Fibroblast of lung (primary cell): Measurements from ENCODE around the gene MRM3.
"Not testable (repeated sequence)": the region's sequence is repeated elsewhere in the genome, so short reads cannot be mapped to it uniquely, and the experiment has no call there.

ENCODE experiments used
- EZH2 ChIP-seq: IDR thresholded peaks from 2 replicates; pipeline ENCODE4 v1.5.1; 2012; ENCODE audit warnings: low read length, control low read depth, mild to moderate bottlenecking; ENCODE audit errors: missing control alignments
- TF ChIP-seq, protein P1 (sequence below), 2 donors: IDR thresholded peaks in 1 of 2; conservative IDR thresholded peaks in 1 of 2; 1 replicate in 1 of 2; 2 replicates in 1 of 2; pipeline ENCODE4 v1.5.1; 2011 to 2012; ENCODE audit warnings: low read length in 2 of 2, control low read depth in 1 of 2, inconsistent platforms in 1 of 2, low read depth in 1 of 2, mild to moderate bottlenecking in 1 of 2

DNA sequence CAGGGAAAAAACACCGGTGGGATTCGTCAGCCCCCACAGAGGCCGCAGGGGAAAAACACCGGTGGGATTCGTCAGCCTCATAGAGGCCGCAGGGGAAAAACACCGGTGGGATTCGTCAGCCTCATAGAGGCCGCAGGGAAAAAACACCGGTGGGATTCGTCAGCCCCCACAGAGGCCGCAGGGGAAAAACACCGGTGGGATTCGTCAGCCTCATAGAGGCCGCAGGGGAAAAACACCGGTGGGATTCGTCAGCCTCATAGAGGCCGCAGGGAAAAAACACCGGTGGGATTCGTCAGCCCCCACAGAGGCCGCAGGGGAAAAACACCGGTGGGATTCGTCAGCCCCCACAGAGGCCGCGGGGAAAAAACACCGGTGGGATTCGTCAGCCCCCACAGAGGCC lies 53.6 kb downstream of the MRM3 start:
- TF ChIP-seq, protein P1, sequence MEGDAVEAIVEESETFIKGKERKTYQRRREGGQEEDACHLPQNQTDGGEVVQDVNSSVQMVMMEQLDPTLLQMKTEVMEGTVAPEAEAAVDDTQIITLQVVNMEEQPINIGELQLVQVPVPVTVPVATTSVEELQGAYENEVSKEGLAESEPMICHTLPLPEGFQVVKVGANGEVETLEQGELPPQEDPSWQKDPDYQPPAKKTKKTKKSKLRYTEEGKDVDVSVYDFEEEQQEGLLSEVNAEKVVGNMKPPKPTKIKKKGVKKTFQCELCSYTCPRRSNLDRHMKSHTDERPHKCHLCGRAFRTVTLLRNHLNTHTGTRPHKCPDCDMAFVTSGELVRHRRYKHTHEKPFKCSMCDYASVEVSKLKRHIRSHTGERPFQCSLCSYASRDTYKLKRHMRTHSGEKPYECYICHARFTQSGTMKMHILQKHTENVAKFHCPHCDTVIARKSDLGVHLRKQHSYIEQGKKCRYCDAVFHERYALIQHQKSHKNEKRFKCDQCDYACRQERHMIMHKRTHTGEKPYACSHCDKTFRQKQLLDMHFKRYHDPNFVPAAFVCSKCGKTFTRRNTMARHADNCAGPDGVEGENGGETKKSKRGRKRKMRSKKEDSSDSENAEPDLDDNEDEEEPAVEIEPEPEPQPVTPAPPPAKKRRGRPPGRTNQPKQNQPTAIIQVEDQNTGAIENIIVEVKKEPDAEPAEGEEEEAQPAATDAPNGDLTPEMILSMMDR (conservative IDR thresholded peaks at IDR 0.05 in 1 of 2, IDR thresholded peaks at IDR 0.05 in 1 of 2; ENCODE audit: low read depth in 1 of 2, low read length in 2 of 2) = not testable (repeated sequence)
- TF ChIP-seq EZH2 = not testable (repeated sequence)
